ENCODE data around the gene INAFM2. TPM values are rescaled to one million over a fixed set of nuclear protein-coding genes. Genes with fewer than 3 reads are reported as not detected.

INAFM2 gene
- 10 to 100 TPM in 1 of 2 donors, 1 to 10 TPM in 1; 9.2 to 48.3 TPM for total RNA-seq
- total RNA-seq = 4.9 to 8.5 reads per million in 2 donors

DNA sequence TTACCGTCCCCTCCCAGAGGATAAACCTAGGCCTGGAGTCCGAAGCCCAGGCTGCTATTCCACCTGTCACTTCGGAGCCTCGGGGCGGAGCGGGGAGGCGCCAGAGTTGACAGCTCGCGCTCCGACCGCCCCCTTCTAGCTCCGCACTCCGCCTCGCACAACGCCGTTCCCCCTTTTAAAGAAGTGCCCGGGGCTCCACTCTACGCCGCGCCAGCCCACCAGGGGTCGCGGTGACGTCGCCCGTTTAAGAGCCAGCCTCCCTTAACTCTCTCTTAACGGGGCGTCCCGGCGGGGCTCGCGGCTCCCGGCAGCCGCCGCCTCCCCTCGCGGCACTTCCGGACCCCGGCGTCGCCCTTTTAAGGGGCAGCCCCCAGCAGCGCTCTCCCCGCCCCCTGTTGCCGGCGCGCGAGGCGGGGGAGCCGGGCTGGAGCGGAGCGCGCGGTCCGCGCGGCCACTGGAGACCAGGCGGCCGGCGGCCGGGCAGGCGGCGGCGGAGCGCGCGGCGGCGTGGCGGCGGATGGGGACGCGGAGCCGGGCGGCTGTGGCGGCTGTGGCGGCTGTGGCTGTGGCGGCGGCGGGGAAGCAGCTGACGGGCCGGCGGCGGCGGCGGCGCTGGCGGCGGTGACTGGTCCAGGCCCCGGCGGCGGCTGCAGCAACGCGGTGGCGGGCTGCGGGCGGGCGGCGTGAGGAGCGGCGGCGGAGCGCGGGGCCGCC lies at the start of gene INAFM2:
INAFM2 (plus strand) TSS at position 454 of the 714 bp plus-strand sequence. CDS start 364 bp downstream, outside the sequence.
- peak within 1 kb of the TSS; percentile 62 for H3K27ac Mint-ChIP-seq

DNA sequence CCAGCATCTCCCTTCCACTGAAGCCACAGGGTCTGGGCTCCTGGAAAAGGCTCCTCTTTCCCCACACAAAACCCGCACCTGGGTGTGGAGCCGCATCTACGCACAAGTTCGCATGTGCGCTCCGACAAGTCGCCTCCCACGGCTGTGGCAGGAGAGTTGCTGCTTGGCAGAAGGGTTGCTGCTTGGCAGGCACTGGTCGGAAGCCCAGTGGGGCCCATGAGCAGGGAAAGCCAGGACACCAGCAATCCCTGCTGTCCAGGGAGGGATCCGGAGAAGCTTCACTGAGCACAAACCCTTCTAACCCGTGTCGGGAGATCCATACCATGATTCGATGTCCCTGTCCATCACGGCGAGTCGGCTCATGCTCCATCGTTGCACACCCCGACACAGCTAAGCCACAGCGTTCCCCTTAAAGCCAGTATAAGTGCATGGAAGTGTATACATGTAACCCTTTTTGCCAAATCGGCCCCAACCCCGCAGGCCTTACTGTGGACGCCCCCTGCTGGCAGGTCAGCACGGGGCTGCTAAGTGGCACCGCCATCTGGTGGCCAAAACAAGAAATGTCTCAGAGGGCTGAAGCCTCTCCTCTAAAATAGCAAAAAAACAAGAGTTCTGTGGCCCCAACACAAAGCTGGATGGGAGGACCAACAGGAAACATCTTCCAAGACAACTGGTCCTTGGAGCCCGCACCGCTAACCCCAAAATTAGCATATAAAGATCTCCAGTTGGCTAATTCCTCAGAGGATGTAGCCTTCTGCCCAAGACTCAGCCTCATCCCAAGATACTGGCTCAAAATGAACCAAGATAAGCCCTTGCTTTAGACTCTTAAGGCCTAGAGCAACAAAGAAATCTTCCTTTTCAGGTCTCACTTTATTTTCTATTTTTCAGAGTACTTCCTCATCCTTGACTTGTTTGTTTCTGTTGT lies 48.9 kb upstream of the INAFM2 start:
- DNase-seq = peak; percentile 74 to 93 (median 80)
- H3K27ac Mint-ChIP-seq = no peak overlapping the region
- no peaks in the 10 kb centered on the region for H3K36me3 Mint-ChIP-seq (ENCODE audit: low read depth)
- no peaks in the 10 kb centered on the region for H3K9me3 ChIP-seq (ENCODE audit: control insufficient read depth, low read length, poor library complexity, severe bottlenecking)
- H3K4me3 Mint-ChIP-seq = no peak overlapping the region
- H3K4me1 Mint-ChIP-seq = peaks cover 12% of the 10 kb centered on the region
- peak; percentile 90 for ATAC-seq
- H3K27me3 Mint-ChIP-seq = peaks cover 33% of the 10 kb centered on the region

More for the DNA sequence above, at the start of gene INAFM2:
- H3K9me3 ChIP-seq (ENCODE audit: control insufficient read depth, low read length, poor library complexity, severe bottlenecking) = no peaks in the 10 kb centered on the region
- peak; percentile 76 to 87 (median 87) for DNase-seq
- H3K36me3 Mint-ChIP-seq (ENCODE audit: low read depth) = no peaks in the 10 kb centered on the region
- peaks cover 19% of the 10 kb centered on the region for H3K4me1 Mint-ChIP-seq
- ATAC-seq = peak; percentile 91
- peaks cover 8% of the 10 kb centered on the region for H3K27me3 Mint-ChIP-seq
- H3K4me3 Mint-ChIP-seq = peak within 1 kb of the TSS; percentile 88

DNA sequence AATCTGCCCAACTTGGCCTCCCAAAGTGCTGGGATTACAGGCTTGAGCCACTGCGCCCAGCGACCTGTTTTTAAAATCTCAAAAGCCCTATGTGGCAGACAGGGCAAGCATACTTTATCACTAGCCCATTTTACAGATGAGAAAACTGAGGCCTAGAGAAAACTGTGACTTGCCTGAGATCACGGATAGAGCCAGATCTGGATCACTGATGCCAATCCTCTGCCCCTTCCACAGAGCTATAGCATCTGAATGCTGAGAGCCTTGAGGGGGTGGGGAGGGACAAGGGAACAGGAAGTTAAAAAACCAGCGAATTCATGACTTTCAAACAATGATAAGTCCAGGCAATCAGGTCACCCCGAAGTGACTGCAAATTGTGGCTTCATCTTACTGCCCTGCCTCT lies 48.0 kb upstream of the INAFM2 start:
- no peak overlapping the region for H3K27ac Mint-ChIP-seq
- no peak for DNase-seq
- no peak for ATAC-seq
- H3K4me3 Mint-ChIP-seq = no peak overlapping the region
- H3K36me3 Mint-ChIP-seq (ENCODE audit: low read depth) = no peaks in the 10 kb centered on the region
- peaks cover 12% of the 10 kb centered on the region for H3K4me1 Mint-ChIP-seq
- no peaks in the 10 kb centered on the region for H3K9me3 ChIP-seq (ENCODE audit: control insufficient read depth, low read length, poor library complexity, severe bottlenecking)
- peaks cover 40% of the 10 kb centered on the region for H3K27me3 Mint-ChIP-seq

DNA sequence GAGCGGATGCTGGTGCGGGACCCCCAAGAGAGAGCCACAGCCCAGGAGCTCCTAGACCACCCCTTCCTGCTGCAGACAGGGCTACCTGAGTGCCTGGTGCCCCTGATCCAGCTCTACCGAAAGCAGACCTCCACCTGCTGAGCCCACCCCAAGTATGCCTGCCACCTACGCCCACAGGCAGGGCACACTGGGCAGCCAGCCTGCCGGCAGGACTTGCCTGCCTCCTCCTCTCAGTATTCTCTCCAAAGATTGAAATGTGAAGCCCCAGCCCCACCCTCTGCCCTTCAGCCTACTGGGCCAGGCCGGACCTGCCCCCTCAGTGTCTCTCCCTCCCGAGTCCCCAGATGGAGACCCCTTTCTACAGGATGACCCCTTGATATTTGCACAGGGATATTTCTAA lies 47.5 kb upstream of the INAFM2 start:
- peaks cover 12% of the 10 kb centered on the region for H3K4me1 Mint-ChIP-seq
- ATAC-seq (no peak), DNase-seq (no peak)
- no peaks in the 10 kb centered on the region for H3K9me3 ChIP-seq (ENCODE audit: control insufficient read depth, low read length, poor library complexity, severe bottlenecking)
- H3K4me3 Mint-ChIP-seq = no peak overlapping the region
- H3K27ac Mint-ChIP-seq = no peak overlapping the region
- peaks cover 44% of the 10 kb centered on the region for H3K27me3 Mint-ChIP-seq
- H3K36me3 Mint-ChIP-seq (ENCODE audit: low read depth) = no peaks in the 10 kb centered on the region

DNA sequence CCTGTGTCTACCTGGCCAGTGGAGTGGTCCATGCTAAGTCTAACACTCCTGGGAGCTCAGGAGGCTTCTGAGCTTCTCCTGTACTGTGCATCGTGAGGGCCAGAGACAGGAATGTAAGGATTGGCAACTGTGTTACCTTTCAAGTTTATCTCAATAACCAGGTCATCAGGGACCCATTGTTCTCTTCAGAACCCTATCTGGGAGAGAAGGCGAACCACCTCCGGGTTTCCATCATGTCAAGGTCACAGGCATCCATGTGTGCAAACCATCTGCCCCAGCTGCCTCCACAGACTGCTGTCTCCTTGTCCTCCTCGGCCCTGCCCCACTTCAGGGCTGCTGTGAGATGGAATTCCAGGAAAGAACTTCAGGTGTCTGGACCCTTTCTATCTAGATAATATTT lies 46.6 kb upstream of the INAFM2 start:
- H3K4me3 Mint-ChIP-seq = no peak overlapping the region
- no peaks in the 10 kb centered on the region for H3K36me3 Mint-ChIP-seq (ENCODE audit: low read depth)
- peaks cover 12% of the 10 kb centered on the region for H3K4me1 Mint-ChIP-seq
- no peak overlapping the region for H3K27ac Mint-ChIP-seq
- no peak for ATAC-seq
- H3K27me3 Mint-ChIP-seq = peaks cover 48% of the 10 kb centered on the region
- DNase-seq = no peak
- no peaks in the 10 kb centered on the region for H3K9me3 ChIP-seq (ENCODE audit: control insufficient read depth, low read length, poor library complexity, severe bottlenecking)

DNA sequence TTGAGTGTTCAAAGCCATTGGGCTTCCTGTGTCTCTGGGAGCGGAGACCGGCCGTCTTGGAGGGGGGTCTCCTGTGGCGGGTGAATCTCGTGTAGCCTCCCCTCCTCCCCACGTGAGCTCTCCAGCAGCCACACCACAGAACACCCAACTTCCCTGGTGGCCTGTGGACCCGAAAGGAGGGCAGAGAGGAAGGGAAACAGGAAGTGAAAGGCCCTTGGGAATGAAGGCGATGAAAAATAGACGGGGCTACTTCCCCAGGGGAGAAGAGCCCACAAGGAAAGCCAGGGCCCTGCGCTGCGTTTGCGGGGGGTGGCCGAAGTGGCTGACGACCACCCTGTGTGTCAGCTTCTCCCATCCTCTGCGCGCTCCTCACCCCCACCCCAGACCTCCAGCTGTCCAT lies 46.0 kb upstream of the INAFM2 start:
- H3K9me3 ChIP-seq (ENCODE audit: control insufficient read depth, low read length, poor library complexity, severe bottlenecking) = no peaks in the 10 kb centered on the region
- H3K4me1 Mint-ChIP-seq = peaks cover 12% of the 10 kb centered on the region
- H3K36me3 Mint-ChIP-seq (ENCODE audit: low read depth) = no peaks in the 10 kb centered on the region
- no peak overlapping the region for H3K4me3 Mint-ChIP-seq
- no peak overlapping the region for H3K27ac Mint-ChIP-seq
- DNase-seq = no peak
- no peak for ATAC-seq
- H3K27me3 Mint-ChIP-seq = peaks cover 48% of the 10 kb centered on the region

DNA sequence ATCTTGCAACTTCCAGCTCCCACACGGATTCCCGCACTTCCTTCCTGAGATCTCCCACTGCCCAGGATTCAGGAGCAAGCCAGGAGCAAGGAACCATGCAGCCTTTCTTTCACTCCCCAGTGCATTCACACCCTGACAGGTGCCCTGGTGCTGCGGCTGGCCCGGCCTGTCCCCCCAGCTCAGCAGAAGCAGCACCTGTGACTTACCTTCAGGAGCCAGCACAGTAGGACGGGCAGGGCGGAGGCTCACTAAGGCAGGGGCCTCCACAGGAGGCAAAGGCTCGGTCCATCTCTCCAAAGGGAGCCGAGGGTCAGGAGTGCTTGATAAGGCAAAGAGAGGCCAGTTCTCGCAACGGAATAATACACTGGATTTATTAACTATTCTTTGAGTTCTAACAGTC lies 45.5 kb upstream of the INAFM2 start:
- H3K4me3 Mint-ChIP-seq = no peak overlapping the region
- H3K27me3 Mint-ChIP-seq = peaks cover 48% of the 10 kb centered on the region
- H3K36me3 Mint-ChIP-seq (ENCODE audit: low read depth) = no peaks in the 10 kb centered on the region
- H3K27ac Mint-ChIP-seq = no peak overlapping the region
- DNase-seq (no peak), ATAC-seq (no peak)
- peaks cover 12% of the 10 kb centered on the region for H3K4me1 Mint-ChIP-seq
- no peaks in the 10 kb centered on the region for H3K9me3 ChIP-seq (ENCODE audit: control insufficient read depth, low read length, poor library complexity, severe bottlenecking)

DNA sequence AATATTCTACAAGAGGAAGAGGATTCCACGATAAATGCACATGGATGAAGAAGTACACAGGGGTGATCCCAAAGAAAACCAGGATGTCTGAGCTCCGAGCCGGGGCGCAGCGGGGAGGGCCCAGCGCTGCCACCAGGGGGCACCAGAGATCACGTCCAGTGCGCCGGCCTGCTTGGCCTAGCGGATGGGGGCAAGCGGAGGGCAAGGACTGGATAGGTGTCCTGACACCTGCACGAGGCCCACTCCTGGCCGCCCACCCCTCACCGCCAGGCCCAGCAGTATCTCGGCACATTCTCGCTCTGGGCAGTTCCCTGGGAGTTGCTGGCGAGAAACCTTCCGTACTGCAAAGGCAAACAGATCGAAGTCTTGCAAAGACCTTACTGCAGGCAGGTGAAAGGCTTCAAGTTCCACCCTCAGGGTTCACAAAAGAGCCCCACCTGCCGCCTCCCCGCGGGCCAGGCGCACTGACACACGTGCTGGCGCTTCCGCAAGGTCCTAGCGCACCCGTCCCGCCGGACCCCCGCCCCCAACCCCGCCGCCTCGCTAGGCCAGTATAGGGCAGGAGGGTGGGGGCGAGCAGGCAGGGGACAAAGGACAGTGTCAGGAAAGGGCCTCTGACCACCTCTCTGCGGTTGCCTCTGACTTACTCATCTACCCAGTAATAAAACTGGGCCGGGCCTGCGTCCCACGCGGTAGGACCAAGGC lies 43.9 kb upstream of the INAFM2 start:
- H3K4me1 Mint-ChIP-seq = peaks cover 11% of the 10 kb centered on the region

DNA sequence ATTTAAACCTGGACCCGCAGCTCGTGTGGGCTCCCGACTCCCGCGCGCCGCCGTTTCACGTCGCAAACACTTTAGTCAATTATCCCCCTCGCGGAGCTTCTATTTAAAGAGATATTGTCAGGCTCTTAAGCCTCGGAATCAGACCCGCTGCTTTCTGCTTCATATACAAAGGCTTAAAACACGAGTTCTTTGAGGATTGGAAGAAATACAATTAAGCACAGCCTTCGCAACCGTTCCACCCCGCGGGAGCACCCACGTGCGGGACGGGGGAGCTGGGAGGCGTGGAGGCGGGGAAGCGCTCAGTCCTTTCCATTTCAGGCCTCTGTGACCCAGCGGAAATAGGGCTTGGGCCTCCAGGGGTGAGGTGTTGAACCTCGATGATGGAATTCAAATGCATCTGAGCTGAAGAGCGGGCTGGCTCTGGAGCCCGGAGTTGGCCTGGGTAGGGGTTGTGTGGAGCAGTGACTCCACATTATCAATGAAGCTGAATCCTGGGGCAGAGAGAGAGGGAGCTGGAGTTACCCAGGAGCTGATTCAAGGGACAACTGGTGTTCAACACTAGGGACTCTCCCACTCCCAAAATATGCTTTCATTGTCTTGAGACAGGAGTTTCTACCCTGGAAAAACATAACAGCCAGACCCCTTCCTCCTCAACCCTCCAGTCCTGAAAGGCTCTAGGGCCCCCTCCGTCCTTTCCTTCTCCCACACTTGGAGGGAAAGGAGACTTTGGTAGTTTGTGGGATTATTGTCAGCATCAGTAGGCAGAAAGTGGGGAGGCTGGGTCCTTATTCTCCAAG lies 43.0 kb upstream of the INAFM2 start:
- ATAC-seq = no peak
- H3K27me3 Mint-ChIP-seq = peaks cover 48% of the 10 kb centered on the region
- H3K4me3 Mint-ChIP-seq = peak overlapping the region; percentile 31
- DNase-seq = no peak
- H3K9me3 ChIP-seq (ENCODE audit: control insufficient read depth, low read length, poor library complexity, severe bottlenecking) = no peaks in the 10 kb centered on the region
- H3K27ac Mint-ChIP-seq = peak overlapping the region; percentile 21
- H3K36me3 Mint-ChIP-seq (ENCODE audit: low read depth) = no peaks in the 10 kb centered on the region
- peaks cover 8% of the 10 kb centered on the region for H3K4me1 Mint-ChIP-seq

More for the DNA sequence above, 43.9 kb upstream of the INAFM2 start:
- no peak overlapping the region for H3K4me3 Mint-ChIP-seq
- peak; percentile 32 for ATAC-seq
- no peak overlapping the region for H3K27ac Mint-ChIP-seq
- no peaks in the 10 kb centered on the region for H3K36me3 Mint-ChIP-seq (ENCODE audit: low read depth)
- H3K9me3 ChIP-seq (ENCODE audit: control insufficient read depth, low read length, poor library complexity, severe bottlenecking) = no peaks in the 10 kb centered on the region
- peaks cover 48% of the 10 kb centered on the region for H3K27me3 Mint-ChIP-seq
- DNase-seq = peak; percentile 54 to 72 (median 68)

DNA sequence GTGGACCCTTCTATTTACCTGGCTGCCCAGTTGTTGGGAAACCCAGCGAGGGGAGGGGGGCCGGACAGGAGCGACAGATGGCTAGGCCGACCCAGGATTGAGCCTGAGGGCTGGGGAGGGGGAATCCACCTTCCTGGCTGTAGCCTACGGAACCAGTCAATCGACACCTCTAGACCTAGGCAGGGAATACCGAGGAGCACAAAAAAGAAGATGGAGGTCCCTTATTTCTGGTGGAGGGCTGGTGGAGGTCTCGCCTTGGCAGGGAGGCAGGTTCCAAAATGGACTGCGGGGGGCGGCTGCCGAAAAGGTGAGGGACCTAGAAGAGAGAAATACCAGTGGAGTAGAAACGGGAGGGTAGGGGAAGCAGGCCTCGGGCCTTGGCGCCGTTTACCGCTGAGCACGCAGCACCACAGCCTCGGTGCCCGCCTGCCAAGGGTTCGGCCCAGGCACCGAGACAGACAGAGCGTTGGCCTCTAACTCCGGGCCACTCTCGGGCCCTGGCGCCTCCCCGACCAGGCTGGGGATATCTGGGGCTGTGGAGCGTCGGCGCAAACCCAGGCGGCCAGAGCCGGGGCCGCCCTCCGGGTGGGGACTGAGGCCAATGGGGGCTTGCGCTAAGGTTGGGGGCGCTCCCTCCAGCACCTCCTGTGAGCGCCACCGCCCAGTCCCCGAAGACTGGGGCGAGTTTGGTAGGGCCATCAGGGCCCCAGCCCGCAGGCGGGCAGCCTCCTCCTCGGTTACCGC lies 42.3 kb upstream of the INAFM2 start:
- H3K27me3 Mint-ChIP-seq = peaks cover 46% of the 10 kb centered on the region

DNA sequence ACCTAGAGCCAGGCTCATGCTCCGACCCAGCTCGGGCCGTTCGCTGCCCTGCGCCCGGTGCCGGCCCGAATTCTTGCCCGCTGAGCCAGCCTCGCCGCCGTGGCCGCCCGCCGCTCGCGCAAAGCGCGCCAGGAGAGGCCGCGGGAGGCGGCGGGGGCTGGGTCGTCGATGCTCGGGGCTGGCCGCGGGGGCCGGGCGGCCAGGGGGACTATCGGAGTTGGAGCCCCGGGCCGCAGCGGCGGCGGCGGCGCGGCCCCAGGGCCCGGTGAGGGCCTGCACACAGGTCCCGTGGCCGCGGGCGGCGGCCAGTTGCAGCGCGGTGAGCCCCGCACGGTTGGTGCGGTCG lies 41.7 kb upstream of the INAFM2 start:
- H3K9me3 ChIP-seq (ENCODE audit: control insufficient read depth, low read length, poor library complexity, severe bottlenecking) = no peaks in the 10 kb centered on the region
- no peaks in the 10 kb centered on the region for H3K36me3 Mint-ChIP-seq (ENCODE audit: low read depth)
- H3K27me3 Mint-ChIP-seq = peaks cover 41% of the 10 kb centered on the region
- no peak overlapping the region for H3K27ac Mint-ChIP-seq
- DNase-seq (no peak), ATAC-seq (no peak)
- H3K4me3 Mint-ChIP-seq = peak overlapping the region; percentile 78
- peaks cover 8% of the 10 kb centered on the region for H3K4me1 Mint-ChIP-seq

More for the DNA sequence above, 42.3 kb upstream of the INAFM2 start:
- H3K9me3 ChIP-seq (ENCODE audit: control insufficient read depth, low read length, poor library complexity, severe bottlenecking) = no peaks in the 10 kb centered on the region
- Mint-ChIP-seq H3K4me3 (peak overlapping the region; percentile 64), H3K4me1 (peaks cover 8% of the 10 kb centered on the region), H3K27ac (peak overlapping the region; percentile 21), H3K36me3 (ENCODE audit: low read depth) (no peaks in the 10 kb centered on the region)
- no peak for DNase-seq
- no peak for ATAC-seq
